NCI-H524 treated with DMSO at 0.1 percent for 48 hours (cell line): ENCODE results near the gene GRK1.
"Not testable (repeated sequence)": the region's sequence is repeated elsewhere in the genome, so short reads cannot be mapped to it uniquely, and the experiment has no call there.

Experiments used
- DNase-seq: peaks from one replicate; lab custom pipeline; 2025; lab: John Stamatoyannopoulos, UW

Gene GRK1

DNA sequence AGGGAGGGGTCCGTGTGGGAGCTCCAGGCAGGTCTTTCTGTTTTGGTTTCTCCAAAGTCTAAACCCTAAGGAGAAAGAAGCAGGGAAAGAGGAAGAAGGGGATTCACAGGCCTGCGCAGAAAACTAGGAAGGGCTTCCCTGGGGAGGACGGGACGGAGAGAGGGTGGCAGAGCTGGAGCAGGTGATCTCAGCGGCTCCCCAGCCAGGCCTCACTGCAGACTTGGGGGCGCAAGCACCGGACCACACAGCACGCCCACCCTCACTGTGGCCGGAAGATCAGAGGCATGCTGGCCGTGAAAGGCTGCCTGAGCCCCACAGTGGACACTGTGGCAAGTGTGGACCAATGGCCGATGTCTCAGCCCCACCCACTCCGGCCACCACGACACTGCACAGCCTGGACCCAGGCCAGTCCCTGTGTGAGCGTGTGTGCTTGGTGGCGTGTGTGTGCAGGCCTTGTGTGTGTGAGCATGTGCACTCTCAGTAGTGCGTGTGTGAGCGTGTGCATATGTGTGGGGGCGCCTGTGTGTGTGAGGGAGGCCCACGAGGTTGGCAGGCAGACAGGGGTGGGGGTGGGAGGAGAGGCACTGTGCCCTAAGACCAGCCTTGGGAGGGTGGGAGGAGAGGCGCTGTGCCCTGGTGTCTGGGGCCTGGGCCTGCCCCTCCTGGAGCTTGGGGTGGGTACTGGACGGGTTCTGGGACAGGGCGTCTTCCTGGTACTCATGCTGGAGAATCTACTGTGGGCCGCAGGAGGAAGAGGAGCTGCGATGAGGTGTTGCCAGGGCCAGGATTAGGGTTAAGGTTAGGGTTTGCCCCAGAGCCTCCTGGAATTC, 76.6 kb downstream of the GRK1 start:
- DNase-seq, result no peak

DNA sequence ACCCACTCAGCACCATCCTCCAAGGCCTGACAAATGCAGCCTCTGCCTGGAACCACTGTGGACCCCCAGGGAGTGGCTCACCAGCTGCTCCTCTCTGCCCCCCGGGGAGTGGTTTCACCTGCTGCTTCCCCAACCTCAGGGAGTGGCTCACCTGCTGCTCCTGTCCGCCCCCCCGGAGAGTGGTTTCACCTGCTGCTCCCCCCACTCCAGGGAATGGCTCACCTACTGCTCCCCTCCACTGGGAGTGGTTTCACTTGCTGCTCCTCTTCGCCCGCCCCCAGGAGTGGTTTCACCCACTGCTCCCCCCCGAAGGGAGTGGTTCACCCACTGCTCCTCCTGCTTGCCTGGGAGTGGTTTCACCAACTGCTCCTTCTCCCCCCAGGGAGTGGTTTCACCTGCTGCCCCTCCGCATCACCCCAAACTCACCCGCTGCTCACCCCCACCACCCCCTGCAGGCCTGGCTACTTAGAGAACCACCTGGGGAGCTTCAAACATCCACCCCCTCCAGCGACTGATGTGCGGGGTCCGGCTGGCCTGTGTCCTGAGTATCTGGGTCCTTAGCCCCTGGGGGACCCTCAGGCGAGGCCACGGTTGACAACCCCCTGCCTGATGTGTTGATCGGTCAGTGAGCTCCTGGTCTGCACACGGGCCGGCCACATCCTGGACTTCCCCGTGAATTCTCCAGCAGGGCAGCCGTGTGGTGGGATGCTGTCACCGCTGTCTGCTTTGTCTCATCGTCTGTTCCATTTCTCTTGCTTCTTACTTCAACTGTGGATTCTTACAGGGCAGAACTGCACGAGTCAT, 77.4 kb downstream of the GRK1 start:
- DNase-seq, result no peak

DNA sequence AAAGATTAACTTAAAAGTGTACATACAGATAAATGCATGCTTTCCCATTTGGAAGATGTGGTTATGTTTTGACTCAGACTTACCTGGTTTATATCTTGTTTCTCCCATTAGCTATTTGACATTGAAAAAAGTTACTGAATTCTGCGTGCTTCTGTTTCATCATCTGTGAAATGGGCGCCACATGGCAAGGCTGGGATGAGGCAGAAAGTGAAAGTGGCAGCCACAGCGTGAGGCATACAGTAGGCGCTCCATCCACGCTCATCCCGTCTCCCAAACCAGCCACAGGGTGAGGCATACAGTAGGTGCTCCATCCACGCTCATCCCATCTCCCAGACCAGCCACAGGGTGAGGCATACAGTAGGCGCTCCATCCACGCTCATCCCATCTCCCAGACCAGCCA, 78.0 kb downstream of the GRK1 start:
- no peak for DNase-seq

DNA sequence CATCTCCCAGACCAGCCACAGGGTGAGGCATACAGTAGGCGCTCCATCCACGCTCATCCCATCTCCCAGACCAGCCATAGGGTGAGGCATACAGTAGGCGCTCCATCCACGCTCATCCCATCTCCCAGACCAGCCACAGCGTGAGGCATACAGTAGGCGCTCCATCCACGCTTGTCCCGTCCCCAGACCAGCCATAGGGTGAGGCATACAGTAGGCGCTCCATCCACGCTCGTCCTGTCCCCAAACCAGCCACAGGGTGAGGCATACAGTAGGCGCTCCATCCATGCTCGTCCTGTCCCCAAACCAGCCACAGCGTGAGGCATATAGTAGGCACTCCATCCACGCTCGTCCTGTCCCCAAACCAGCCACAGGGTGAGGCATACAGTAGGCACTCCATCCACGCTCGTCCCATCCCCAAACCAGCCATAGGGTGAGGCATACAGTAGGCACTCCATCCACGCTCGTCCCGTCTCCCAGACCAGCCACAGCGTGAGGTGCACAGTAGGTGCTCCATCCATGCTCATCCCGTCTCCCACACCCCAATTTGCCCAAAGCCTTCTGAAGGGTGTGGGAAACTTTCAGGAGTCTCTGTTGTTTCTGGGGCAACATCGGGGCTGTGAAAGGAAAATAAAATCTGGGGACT, 78.6 kb downstream of the GRK1 start:
- not testable (repeated sequence) for DNase-seq

DNA sequence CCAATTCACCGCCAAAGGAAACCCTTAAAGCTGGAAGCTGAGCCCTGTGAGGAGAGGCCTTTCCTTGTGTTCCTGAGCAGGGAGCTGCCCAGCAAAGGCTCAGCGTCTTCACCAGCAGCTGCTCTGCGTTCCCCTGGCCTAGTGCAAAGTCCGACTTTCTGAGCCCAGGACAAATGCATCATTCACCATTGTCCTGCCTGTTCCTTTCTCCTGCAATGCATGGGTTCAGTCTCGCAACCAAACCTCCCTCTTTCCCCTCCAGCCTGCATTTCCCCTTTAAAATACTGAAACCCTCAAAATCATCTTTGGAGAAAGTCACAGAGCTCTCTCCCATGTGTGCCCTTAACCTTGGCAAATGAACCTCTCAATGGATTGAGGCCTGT, 79.1 kb downstream of the GRK1 start:
- no peak for DNase-seq

DNA sequence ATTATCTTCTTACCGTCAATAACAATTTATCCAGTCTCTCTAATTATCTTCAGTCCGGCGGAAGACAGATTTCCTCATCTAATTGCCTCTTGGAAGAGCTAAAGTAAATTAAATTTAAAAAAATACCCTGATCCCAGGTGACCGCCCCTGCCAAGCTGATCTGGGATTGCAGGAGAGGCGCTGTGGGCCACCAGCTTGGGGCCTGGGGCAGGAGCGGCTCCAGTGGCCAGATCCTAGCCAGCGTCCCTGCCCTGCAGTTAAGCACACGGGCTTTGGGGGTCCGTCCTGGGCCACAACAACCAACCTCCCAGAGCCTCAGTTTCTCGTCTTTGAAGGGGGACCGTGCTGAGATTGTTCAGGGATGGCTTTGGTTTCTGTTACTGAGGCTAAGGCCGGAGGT, 79.7 kb downstream of the GRK1 start:
- no peak for DNase-seq

DNA sequence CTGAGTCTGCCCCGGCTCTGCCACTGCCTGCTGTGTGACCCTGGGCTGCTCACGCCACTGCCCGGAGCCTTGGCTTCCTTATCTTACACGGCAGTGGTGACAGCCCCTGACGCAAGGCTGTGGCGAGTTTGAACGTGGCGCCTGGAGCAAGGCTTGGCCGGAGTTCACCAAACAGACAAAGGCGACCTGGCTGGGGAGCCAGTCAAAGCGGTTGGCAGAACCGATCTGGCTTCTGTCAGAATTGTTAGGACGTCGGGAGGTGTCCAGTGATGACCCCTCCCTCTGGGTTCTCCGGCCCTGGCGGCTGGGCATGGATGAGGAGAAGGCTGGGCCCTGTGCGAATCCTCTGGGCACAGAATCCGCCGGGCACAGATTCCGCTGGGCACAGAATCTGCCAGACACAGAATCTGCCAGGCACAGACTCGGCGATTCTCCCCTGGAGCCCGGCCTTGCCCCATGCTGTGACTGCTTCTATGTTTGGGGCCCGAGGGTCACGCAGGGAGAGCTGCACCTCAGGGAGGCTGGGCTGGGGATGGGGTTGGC, 80.3 kb downstream of the GRK1 start:
- DNase-seq, result no peak

DNA sequence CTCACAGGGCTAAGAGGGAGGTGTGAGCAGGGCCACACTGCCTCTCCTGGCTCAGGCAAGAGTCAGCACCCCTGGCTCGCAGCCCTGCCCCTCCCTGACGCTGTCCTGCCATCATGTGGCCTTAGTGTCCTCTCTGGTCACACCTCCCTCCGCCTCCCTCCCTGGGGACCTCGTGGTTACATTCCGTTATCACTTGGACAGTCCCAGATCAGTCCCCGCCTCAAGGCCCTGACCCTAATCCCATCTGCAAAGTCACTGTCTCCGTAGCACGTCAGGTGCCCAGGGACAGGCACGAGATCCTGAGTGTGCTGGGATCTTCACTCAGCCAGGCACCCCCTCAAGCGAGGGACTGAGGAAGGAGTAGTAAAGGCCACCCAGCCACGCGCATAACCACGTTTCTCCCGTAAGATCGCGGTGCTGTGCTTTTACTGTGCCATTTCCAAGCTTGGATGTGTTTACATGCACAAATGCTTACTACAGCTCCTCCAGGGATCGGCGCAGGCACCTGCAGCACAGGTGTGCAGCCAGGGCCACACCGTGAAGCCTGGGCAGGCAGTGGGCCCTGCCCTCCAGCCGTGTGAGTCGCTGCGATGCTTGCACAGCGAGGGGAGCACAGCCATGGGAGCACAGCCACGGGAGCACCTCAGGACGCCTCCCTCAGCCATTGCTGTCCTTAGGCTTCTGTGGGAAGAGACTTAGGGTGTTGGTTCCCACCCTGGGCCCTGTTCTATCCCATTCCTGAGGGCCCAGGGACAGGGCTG, 81.3 kb downstream of the GRK1 start:
- no peak for DNase-seq

DNA sequence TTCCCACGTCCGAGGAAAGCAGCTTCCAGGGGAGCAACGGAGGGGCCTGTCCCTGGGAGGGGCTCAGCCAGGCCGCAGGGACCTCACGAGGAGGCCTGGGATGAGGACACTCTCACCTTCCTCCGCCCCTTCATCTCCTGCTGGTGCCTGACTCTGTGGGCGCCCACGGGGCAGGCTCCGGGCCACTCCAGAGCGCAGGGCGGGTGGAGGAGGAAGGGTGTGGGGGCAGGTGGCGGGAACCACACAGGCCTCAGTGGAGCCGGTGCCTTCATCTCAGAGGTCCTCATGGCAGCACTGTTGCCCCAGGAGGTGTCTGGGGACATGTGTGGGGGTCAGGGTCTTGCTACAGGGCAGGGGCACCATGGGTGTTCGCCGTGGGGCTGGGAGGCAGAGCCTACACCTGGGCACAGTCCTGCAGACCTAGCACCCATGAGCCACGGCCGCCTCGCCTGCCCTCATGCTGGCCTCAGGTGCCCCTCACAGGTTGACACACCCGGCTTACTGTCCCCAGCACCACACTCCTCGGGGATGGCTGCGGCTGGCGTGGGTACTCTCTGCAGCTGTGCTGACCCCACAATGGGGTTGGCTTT, 81.9 kb downstream of the GRK1 start:
- DNase-seq, result no peak

DNA sequence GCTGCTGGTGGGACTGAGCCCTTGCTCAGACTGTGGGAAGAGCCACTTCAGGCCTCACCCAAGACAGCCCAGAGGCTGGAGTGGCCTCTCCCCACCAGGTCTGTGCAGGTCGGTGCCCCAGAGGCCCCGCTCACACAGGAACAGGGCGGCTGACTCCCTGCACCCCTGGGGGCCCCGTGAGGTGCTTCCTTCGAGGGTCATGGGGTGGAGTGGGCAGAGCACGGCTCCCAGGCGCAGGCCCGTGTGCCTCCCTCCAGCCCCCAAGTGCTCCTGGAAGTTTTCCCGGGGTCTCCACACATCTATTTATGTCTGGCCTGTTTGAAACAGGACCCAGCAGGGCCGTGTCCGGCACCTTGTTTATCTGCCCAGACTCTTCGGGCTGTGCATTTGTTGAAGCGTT, 82.5 kb downstream of the GRK1 start:
- DNase-seq, result no peak

DNA sequence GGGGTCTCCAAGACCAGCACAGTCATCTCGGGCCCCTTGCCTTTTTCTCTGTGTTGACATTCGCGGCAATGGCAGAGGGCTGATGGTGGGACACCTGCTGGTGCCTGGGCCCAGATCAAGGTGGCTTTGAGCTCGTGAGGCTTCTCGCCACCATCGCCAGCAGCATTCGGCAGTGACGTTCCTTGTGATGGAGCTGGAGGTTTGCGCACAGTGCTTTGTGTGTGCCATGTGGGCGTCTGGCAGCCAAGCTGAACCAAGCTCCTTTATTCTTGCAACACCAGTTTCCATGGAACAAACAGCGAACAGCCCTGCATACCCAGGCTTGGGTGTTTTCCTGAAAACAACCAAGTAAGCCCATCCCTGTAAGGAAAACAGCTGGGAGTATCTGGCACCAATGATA, 82.9 kb downstream of the GRK1 start:
- no peak for DNase-seq

DNA sequence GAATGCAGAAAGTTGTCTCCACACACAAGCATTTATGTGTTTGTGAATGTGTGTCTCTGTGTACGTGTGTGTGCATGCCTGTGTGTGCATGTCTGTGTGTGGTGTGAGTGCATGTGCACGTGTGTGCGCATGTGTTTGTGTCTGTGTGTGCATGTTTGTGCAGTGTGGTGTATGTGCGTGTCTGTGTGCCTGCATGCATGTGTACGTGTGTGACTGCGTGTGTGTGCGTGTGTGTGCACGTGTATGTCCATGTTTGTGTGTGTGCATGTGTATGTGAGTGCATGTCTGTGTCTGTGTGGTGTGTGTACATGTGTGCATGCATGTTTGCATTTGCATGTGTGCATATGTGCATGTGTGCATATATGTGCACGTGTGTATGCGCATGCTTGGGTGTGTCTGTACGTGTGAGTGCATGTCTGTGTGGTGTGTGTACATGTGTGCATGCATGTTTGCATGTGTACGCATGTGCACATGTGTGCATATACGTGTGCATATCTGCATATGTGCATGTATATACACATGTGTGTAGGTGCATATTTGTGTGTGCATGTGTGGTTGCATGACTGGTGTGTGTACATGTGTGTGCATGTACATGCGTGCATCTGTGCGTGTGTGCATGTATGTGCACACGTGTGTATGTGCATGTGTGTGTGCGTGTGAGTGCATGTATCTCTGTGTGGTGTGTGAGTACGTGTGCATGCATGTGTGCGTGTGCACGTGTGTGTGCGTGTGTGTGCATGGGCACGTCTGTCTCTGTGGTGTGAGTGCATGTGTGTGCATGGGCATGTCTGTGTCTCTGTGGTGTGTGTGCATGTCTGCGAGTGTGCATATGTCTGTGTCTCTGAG, 83.8 kb downstream of the GRK1 start:
- no peak for DNase-seq

DNA sequence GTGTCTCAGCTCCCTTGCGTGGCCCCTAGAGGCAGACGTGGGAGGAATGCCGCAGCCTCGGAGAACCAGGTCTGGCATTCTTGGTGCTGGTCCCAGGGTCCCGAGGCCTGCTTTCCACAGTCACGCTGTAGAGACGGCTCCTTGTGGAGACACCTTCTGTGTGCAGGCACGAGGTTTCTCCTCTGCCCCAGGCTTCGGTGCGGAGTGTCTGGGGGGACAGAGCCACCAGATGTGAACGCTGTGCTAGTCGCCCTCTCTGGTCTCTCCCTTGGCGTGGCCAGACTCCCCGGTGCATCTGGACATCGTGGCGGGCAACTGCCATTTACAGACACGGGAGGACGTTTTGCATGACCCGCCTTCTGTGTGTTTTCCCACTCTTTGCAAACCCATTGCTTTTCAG, 84.5 kb downstream of the GRK1 start:
- DNase-seq, result no peak

DNA sequence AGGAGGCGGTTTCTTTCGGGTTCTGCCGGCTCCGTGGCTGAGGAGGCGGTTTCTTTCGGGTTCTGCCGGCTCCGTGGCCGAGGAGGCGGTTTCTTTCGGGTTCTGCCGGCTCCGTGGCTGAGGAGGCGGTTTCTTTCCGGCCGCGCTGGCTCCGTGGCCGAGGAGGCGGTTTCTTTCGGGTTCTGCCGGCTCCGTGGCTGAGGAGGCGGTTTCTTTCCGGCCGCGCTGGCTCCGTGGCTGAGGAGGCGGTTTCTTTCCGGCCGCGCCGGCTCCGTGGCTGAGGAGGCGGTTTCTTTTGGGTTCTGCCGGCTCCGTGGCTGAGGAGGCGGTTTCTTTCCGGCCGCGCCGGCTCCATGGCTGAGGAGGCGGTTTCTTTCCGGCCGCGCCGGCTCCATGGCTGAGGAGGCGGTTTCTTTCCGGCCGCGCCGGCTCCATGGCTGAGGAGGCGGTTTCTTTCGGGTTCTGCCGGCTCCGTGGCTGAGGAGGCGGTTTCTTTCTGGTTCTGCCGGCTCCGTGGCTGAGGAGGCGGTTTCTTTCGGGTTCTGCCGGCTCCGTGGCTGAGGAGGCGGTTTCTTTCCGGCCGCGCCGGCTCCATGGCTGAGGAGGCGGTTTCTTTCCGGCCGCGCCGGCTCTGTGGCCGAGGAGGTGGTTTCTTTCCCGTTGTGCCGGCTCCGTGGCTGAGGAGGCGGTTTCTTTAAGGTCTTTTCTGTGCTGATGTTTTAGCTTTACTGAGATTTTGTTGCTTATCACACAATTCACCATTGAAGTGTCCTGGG, 85.4 kb downstream of the GRK1 start:
- not testable (repeated sequence) for DNase-seq

DNA sequence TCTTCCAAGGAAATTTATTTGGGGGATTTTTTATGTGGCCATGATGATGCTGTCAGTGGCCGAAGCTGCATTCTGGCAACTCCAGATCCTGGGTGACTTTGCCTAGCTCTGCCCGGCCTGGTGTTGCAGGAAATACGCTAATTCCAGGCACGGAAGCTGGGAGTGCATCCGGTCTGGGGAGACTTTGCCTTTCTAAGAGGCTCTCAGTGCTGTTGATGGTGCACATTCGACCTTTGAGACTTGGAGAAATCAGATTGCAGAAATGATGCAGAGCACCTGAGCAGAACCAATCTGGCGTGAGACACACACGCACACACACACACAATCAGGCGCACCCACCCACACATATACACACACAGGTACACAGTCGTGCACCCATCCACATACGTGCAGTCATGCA, 86.2 kb downstream of the GRK1 start:
- DNase-seq, result no peak

DNA sequence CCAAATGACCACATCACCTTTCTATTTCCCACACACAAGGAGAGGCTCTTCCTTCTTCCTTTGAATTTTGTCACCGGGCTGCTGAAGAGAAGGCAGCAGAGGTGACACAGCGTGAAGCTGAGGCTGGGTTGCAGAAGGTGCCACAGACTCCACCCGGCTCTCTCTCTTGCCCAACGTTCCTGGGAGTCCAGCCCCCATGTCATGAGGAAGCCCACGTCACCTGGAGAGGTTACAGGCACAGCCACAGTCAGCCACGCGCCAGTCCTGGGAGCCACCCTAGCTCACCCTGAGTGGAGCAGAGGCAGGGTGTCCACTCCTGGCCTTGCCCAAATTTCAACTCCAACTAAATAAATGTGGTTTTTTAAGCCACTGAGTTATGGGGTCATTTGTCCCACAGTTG, 87.2 kb downstream of the GRK1 start:
- no peak for DNase-seq

DNA sequence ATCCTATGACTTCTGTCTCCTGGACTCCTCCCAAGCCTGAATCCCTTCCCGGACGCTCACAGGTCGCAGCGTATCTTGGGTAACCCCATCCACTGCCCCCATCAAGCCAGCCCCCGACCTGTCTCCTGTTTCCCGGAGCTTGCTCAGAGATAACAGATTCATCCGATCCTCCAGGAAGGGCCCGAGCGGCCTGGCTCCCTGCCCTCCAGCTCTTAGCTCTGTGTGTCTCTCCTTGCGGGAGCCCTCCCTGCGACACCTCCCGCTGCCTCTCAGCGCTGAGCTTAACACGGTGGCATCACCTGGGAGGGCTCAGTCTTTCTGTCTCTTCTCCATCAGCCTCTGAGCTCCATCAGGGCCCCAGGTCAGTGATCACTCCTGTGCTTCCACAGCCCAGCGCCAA, 87.7 kb downstream of the GRK1 start:
- DNase-seq, result no peak

DNA sequence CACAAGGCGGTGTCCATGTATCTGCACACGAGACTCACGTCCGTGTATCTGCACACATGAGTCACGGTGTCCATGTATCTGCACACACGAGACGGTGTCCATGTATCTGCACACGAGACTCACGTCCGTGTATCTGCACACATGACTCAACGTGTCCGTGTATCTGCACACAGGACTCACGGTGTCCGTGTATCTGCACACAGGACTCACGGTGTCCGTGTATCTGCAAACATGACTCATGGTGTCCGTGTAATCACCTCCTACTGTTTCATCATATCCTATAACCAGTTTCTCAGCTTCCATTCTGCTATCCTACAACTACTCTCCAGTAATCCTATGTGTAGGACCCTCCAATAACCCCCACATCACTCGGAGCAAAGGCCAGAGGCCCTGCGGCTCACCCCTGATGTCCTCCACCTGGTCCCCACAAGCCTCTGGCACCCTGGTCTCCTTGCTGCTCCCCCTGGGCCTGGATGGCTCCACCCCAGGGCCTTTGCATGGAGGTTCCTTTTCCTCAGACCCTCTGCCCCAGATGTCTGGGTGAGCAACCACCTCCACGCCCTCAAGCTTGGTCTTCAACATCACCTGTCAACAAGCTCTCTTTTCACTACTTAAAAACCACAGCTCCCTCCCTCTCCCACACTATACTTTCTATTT, 89.5 kb downstream of the GRK1 start:
- DNase-seq, result no peak
